DMS114 treated with DMSO at 0.1 percent for 48 hours (cell line): Measurements from ENCODE around the gene GPHB5.
"Not testable (repeated sequence)": the region's sequence is repeated elsewhere in the genome, so short reads cannot be mapped to it uniquely, and the experiment has no call there.

Experiments
- DNase-seq: peaks from one replicate; lab custom pipeline; 2025; ENCODE audit not compliant: unreplicated experiment; lab: John Stamatoyannopoulos, UW

GPHB5 gene, protein sequence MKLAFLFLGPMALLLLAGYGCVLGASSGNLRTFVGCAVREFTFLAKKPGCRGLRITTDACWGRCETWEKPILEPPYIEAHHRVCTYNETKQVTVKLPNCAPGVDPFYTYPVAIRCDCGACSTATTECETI

DNA sequence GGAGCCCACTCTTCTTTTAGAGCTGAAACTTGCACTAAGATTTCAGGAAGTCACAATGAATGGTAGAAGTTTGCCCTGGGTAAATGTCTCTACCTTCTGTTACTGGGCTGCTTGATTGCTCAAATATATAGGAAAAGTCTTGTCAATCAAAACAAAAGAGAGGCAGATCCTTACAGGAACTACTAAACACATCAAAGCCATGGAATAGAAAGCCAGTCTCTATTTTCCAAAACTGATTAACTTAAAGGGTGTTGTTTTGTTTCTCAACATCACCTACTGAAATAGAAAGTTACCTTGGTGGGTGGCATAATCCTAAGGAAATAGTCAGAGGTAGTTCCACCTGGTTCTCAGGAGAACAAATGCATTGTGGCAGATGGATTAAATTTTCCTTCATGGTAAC lies at the start of gene GPHB5:
TSS of gene GPHB5 (minus strand) at position 101 of the 400 bp plus-strand sequence. CDS start 1,086 bp downstream, outside the sequence.
- DNase-seq: no peak

DNA sequence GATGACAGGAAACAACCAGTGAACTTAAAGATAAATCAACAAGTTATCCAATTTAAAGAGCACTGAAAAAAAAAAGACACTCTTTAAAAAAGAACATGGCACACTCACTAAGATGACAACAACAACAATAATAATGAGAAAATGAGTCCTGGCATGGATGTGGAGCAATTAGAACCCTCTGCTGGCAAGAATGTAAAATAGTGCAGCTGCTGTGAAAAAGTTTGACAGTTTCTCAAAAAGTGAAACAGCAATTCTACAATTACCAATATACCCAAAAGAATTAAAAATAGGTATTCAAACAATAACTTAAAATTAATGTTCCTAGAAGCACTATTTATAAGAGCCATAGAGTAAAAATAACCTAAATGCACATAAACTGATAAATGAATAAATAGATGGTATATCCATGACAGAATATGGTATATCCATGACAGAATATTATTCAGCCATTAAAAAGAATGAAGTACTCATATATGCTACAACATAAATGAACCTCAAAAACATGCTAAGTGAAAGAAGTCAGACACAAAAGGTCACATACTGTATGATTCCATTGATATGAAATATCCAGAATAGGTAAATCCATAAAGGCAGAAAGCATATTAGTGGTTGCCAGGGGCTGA lies 49.1 kb upstream of the GPHB5 start:
- DNase-seq: no peak

DNA sequence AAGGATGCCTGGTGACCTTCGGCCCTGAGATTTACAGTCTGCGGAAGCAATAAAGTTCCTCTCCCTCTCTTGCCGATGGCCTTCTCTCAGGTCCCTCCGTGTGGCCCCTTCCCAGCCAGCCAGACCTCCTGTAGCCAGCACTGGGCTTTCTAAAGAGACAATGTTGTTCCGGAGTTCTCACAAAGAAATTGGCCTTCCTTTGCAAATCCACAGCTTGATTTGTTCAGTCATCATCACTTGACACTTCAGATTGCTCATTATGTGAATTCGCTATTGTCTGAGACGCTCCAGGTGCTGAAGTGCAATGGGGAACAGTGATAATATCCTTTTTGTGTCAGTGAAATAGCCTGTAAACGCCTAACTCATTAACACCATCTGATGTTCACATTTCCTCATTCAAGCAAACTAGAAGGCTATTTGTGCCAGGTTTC lies 43.7 kb upstream of the GPHB5 start:
- no peak for DNase-seq

DNA sequence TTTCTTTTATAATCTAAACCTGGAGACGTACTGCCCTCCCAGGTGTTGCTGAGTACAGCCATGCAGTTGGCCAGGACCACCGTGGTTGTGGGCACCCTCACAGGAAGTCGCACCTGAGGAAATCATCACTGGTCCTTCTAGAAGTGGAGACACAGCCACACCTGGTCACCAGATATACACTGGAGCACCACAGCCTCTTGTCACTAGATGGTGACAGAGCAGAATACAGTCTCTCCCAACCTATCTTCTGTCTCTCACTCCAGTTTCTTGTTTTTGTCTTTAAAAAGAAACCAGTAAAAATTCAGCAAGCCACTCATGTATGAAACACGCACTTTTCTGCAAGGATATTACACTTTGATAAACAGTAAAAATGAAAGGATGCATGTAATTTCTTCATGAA lies 43.1 kb upstream of the GPHB5 start:
- DNase-seq: no peak

DNA sequence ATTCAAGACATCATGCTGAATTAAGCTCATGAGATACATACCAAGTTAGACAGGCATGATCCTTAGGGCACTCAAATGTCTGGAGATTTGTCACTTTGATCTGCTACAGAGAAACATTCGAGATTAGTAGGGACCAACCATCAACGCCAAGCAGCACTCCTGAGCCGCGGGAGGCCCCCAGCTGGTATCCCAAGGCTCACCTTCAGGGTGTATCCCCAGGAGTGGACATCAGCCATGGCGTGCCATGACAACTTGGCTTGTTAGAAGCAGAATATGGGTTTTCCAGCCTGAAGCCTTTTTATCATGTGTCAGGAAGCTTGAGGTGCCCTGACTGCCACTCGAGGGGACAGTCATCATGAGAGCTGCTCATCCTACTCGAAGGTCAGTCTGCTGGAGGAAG lies 39.1 kb upstream of the GPHB5 start:
- DNase-seq: no peak

DNA sequence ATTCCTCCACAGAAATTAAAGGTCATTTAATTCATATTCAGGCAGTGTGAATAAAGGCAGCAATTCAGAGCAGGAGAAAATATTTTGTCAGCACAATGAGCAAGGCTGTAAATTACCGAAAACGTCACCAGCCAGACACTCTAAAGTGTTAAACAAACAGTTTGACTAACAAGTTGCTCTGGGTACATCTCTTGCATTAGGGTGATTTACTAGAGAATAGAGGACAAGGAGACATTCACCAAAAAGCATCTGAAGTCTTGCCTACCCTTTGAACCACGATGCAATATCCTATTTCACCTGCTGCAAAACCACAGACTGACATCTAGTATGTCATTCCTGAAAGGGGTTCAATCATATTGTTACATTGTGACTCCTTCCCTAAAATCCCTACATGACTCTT lies 27.1 kb upstream of the GPHB5 start:
- DNase-seq: no peak

DNA sequence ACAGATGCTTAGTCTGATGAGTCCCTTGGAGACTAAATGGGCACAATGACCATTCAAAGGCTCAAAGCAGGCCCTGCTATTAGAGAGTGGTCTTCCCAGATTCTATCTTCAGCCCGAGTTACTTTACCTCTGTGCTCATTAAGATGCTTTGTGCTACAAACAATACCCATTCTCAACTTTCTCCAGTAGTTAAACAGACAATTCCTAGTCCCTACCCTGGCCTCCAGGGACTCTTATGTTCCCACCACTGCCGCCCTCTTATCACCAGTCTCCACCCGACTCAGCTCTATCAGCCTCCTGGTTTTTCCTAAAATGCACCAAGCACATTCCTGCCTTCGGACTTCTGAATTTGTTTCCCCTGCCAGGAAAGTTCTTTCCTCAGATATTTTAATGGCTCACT lies 25.6 kb upstream of the GPHB5 start:
- DNase-seq: no peak

DNA sequence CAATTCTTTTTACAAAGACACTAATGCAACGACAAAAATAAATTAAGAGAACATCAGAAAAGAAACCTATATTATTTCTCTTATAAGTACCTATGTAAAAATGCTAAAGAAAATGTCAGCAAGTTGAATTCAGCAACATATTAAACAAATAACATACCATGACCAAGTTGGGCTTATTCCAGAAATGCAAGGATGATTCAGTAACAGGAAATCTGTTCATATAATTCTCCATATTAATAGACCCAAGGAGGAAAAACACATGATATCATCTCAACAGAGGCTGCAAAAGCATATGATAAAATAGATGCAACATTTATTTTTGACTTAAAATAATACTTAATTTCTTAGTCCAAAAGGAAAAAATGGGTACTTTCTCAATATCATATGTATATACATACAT lies 25.1 kb upstream of the GPHB5 start:
- DNase-seq: no peak

DNA sequence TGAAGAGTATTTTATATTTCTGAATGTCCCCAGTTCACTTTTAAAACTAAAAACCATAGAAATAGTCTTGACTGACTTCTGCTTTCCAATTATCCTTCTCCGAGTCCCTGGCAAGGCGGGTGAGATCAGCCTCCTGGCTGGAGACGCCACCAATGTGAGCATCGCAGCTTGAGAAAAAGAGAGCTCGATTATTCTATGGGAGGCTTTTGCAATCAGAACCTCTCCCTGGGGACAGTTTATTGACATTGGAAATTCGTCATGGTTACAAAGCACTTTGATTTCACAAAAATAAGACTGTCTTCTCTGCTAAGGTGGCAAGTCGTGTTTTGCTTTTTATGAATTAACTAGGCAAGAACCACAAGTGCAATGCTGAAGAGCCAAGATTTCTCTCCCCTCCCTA lies 23.6 kb upstream of the GPHB5 start:
- no peak for DNase-seq

DNA sequence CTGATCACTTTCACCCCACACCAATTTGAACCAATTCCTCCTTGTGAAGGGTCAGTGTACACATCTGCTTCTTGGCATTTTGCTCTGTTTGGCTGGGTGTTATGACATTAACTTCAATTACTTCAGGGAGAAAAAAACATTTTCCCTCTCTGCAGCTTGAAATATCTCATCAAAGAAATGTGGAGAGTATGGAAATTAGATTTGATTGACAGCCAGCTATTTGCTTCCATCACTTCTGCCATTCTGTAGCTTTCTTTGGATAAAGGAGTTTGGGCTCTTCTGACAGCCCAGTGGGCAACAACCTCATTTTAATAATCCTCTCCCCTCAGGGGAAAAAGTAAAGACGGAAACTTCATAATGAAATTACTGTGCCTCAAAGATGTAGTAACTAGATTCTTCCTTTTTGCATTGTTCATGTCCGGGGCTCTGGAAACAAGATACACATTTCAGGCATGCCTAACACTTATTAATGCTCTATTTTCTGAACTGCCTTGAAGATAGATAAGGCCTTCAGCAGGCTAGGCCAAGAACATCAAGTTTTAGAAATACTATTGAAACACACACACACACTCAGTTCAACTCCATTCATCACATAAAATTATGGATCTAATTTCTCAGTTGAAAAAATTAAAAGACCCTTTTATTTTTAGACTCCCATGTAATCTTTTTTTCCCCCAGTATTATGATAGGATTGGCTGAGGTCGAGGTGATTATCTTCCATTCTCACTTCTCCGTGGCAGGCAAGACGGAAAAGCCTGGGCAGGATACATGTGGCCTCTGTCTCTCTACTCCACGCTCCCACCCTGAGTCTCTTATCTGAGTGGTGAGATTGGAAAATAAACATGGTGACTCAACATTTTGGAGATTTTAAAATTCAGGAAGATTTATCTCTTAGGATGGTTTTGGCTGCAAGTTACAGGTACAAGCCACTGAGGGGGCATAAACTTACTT lies 10.3 kb upstream of the GPHB5 start:
- no peak for DNase-seq

DNA sequence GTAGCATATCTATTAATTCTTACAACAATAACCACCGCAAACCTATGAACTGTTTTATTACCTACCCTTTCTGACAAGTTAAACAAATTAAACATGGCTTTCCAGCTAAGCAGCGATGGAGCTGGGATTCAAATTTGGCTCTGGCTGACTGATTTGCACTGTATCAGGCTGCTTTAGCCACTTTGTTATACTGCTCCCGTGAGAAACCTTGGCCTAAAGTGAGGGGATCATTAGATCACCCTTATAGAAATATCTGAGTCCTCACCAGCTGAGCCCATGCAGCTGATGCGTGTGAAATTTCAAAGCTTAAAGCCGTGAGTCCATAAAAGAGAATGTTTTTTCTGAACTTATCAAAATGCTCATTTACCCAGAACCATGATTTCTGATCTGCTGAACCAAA lies 8.1 kb upstream of the GPHB5 start:
- no peak for DNase-seq

DNA sequence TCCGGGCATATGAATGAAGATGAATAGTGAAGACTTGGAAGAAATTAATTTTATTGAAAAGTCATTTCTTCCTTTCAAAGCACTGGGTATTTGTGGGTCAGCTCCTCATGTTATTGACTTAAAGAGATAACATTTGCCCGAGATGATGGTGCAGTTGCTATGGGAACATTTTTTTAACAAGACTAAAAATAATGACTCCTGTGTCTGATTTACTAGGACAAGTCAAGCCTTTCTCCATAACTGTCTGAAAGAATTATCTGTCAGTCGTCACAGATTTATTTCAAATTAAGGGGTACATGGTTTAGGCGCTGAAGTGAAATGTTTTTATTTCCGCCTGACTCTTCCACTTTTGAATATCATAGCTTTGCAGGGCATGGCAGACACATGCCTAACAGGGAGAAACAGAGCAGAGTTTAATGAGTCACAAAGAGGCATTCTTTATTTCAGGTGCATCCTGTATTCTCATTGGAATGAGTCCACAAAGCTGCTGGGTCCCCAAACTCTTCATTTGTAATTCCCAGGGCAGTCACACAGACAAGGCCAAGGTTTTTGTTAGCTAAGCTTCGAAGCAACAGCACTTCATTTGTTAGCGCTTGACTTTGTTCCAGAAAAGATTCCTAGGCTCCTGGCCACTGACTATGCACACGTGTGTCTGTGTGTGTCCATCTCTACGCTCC lies 4.3 kb upstream of the GPHB5 start:
- no peak for DNase-seq

DNA sequence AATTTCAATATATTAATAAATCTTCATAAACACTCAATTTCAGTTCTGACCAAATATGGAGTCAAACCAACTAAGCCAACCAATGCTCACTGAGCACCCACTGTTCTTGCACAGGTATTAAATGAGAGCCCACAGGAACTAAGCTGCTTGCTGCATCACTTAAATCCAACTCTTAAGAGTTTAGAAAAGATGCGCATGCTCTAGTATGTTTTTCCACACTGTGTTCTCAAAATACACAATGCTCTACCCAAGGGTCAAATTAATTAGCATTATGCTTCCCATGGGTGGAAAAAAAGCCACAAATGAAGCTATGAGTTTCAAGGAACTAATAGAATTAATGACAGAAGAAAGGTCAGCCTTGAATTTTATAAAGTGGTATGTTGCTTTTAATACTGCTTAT lies 3.7 kb upstream of the GPHB5 start:
- no peak for DNase-seq

DNA sequence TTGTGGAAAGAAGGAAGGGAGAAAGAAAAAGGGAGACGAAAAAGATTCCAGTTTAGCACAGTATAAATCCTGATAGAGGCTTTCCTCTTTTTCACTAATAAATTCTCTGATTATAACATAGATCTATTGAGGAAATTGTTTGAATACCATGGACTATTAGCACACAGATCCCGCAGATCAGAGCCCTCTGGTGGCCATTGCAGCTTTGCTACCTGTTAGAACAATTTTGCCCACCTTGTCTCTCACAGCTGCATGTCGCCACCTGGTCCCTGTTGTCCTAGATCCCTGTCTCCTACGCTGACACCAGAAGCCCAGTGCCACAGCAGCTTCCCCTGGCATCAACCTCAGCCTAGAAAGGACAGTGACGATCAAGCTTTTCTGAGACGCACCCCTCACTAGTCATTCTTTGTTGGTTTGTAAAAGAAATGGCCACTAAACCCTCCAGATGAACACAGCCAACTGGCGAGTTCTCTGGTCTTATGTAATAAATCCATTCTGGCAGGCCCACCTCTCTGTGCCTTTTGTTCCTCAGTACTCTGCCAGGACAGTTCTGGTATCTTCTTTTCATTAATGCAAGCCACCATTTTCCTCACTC lies 9.9 kb downstream of the GPHB5 start:
- no peak for DNase-seq

DNA sequence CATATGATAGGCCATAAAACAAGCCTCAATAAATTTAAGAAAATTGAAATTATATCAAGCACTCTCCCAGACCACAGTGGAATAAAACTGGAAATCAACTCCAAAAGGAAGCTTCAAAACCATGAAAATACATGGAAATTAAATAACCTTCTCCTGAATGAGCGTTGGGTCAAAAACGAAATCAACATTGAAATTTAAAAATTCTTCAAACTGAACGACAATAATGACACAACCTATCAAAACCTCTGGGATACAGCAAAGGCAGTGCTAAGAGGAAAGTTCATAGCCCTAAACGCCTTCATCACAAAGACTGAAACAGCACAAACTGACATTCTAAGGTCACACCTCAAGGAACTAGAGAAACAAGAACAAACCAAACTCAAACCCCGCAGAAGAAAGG lies 14.3 kb downstream of the GPHB5 start:
- DNase-seq: not testable (repeated sequence)

DNA sequence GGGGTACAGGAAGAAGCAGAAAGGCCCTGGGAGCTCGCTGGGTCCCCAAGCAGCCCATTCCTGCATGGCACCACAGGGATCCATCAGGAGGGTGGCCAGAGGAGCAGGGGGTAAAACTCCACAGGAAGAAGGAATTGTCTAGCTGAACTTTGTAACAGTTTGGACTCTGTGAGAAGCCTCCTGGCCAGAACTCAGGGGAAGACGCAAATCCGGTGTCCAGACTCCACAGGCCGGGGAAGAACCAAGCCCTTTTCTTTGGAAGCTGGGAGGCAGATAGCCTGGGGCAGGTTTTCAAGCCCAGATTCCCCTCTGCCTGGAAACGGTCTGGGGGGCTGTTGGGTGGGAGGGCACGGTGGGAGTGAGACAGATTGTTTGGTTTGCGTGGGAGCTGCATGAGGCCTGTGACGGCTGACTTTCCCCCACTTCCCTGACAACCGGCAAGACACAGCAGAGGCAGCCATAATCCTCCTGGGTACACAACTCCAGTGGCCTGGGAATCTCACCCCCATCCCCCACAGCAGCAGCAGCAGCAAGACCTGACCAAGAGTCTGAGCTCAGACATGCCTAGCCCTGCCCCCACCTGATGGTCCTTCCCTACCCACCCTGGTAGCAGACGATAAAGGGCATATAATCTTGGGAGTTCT lies 16.7 kb downstream of the GPHB5 start:
- no peak for DNase-seq

DNA sequence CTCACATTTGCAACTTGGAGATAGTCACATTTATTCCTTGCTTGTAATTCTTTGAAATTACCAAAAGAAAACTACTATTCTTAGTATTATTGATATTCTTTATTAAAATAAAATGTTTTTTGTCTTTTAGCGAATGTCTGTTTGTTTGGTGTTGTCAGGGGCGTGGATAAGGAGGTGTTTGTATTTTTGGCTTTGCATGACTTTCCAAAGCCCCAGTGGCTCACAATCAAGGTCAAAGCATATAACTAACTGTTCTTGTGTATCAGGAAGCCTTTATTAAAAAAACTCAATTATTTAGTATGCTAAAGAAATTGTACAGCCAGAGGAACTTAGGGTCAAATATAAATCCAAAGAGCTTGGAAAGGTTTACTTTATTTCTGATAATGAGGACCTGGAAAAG lies 17.9 kb downstream of the GPHB5 start:
- no peak for DNase-seq

DNA sequence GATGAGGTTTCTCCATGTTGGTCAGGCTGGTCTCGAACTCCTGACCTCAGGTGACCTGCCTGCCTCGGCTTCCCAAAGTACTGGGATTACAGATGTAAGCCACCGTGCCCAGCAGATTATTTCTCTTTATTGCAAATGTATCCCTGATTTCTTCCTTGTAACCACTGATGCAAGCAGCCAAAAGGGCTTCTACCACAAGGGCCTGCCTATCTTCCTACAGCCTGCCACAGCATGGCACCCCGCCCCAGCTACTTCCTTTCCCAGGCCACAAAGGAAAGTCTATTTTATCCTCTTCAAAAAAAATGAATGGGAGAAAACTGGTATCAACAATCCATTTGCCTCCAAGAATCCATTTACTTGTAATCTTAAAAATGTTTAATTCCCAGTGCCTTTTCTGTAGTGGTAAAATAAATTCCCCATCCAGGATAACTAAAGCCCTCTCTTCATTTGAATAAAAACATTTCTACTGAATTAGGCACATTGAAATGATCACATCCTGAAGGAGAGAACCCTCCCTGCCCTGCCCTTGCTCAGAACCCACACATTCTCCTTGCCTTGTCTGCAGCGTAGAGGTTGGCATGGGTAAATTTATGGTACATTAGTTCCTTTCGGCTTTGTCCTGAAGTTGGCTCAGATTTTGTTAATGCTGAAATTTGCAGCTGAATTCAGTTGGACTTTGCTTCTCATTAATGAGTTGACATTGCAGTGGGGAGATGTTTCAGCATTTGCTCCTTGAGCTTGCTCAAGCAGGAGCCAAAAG lies 19.2 kb downstream of the GPHB5 start:
- DNase-seq: no peak

DNA sequence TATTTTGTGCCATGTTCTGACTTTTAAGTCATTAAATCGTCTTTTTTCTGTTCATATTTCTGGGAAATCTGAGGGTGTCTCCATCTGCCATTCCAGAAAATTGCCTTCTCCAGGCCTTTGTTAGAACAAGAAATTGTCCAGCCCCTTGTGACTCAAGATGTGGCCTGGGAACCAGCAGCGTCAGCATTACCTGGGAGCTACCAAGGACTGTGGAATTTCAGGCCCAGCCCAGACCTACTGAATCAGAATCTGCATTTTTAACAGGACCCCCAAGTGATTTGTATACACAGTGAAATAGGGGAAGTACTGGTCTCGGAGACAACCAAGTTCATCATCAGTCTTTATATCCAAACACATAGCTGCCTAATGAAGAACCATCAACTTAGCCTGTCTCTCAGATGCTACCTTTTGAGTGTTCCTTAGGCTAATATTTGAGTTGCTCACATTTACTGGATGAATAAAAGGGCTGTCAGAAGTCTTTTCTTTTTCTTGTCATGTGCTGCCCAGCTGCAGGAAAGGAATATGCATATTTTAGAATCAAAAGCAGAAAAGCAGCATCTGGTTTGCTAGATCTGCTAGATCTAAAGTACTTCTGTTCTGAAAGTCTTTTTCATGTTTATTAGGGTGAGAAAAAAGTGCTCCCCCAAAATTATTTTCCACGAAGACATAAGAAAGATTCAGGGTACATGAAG lies 21.2 kb downstream of the GPHB5 start:
- no peak for DNase-seq
